ENCODE data around the gene UBE3D.

DNA sequence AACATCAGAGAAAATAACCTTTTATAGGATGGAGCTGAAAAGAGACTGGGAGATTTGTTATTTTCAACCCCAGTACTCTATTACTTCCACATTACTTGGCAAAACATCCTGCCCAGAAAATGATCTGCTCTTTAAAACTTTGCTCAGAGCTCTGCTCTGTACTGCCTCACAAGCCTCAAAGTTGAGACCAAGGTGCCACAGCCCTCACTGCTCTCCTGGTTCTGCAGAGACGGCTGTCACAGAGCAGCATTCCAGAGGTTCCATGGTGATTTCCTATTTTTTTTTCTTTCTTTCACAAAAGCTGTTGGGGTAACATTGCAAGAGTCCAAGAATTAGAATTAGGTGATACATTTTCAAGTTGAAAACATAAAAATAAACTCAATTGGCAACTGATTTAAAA lies 155.2 kb downstream of the UBE3D start:
- TF ChIP-seq, protein P1, sequence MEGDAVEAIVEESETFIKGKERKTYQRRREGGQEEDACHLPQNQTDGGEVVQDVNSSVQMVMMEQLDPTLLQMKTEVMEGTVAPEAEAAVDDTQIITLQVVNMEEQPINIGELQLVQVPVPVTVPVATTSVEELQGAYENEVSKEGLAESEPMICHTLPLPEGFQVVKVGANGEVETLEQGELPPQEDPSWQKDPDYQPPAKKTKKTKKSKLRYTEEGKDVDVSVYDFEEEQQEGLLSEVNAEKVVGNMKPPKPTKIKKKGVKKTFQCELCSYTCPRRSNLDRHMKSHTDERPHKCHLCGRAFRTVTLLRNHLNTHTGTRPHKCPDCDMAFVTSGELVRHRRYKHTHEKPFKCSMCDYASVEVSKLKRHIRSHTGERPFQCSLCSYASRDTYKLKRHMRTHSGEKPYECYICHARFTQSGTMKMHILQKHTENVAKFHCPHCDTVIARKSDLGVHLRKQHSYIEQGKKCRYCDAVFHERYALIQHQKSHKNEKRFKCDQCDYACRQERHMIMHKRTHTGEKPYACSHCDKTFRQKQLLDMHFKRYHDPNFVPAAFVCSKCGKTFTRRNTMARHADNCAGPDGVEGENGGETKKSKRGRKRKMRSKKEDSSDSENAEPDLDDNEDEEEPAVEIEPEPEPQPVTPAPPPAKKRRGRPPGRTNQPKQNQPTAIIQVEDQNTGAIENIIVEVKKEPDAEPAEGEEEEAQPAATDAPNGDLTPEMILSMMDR (IDR thresholded peaks at IDR 0.05) = no peak
- TF ChIP-seq, protein P2, sequence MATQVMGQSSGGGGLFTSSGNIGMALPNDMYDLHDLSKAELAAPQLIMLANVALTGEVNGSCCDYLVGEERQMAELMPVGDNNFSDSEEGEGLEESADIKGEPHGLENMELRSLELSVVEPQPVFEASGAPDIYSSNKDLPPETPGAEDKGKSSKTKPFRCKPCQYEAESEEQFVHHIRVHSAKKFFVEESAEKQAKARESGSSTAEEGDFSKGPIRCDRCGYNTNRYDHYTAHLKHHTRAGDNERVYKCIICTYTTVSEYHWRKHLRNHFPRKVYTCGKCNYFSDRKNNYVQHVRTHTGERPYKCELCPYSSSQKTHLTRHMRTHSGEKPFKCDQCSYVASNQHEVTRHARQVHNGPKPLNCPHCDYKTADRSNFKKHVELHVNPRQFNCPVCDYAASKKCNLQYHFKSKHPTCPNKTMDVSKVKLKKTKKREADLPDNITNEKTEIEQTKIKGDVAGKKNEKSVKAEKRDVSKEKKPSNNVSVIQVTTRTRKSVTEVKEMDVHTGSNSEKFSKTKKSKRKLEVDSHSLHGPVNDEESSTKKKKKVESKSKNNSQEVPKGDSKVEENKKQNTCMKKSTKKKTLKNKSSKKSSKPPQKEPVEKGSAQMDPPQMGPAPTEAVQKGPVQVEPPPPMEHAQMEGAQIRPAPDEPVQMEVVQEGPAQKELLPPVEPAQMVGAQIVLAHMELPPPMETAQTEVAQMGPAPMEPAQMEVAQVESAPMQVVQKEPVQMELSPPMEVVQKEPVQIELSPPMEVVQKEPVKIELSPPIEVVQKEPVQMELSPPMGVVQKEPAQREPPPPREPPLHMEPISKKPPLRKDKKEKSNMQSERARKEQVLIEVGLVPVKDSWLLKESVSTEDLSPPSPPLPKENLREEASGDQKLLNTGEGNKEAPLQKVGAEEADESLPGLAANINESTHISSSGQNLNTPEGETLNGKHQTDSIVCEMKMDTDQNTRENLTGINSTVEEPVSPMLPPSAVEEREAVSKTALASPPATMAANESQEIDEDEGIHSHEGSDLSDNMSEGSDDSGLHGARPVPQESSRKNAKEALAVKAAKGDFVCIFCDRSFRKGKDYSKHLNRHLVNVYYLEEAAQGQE (IDR thresholded peaks at IDR 0.05; ENCODE audit: insufficient read depth in 1 of 2, low read depth in 2 of 2, low read length in 1 of 2) = no peak
- no peak for TF ChIP-seq POLR2AphosphoS5 (IDR thresholded peaks at IDR 0.05; ENCODE audit: low read depth, low read length)
